ENCODE measurements around the gene KCNC1.

DNA sequence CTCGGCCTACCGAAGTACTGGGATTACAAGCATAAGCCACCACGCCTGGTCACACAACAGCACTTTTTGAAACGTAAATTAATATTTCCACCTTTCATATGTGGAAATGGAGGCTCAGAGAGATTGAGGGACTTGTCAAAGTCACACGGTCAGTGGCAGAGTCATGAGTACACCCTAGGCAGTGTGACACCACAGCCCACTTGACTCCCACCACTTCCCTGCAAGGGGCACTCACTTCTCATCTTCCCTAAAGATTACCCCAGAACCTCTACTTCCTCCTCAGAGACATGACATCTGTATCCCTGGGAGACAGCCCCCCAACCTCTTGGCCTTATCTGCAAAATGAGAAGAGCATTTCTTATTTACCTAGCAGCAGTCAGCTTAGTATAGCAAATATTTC, 31.7 kb upstream of the KCNC1 start:
- TF ChIP-seq, protein P1, sequence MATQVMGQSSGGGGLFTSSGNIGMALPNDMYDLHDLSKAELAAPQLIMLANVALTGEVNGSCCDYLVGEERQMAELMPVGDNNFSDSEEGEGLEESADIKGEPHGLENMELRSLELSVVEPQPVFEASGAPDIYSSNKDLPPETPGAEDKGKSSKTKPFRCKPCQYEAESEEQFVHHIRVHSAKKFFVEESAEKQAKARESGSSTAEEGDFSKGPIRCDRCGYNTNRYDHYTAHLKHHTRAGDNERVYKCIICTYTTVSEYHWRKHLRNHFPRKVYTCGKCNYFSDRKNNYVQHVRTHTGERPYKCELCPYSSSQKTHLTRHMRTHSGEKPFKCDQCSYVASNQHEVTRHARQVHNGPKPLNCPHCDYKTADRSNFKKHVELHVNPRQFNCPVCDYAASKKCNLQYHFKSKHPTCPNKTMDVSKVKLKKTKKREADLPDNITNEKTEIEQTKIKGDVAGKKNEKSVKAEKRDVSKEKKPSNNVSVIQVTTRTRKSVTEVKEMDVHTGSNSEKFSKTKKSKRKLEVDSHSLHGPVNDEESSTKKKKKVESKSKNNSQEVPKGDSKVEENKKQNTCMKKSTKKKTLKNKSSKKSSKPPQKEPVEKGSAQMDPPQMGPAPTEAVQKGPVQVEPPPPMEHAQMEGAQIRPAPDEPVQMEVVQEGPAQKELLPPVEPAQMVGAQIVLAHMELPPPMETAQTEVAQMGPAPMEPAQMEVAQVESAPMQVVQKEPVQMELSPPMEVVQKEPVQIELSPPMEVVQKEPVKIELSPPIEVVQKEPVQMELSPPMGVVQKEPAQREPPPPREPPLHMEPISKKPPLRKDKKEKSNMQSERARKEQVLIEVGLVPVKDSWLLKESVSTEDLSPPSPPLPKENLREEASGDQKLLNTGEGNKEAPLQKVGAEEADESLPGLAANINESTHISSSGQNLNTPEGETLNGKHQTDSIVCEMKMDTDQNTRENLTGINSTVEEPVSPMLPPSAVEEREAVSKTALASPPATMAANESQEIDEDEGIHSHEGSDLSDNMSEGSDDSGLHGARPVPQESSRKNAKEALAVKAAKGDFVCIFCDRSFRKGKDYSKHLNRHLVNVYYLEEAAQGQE (IDR thresholded peaks at IDR 0.05; ENCODE audit: low read depth, low read length) = no peak
- TF ChIP-seq RXRA (IDR thresholded peaks at IDR 0.05; ENCODE audit: borderline replicate concordance, low read depth) (no peak), MEF2A (IDR thresholded peaks at IDR 0.05; ENCODE audit: borderline replicate concordance, low read depth) (no peak), TAF1 (IDR thresholded peaks at IDR 0.05; ENCODE audit: borderline replicate concordance, low read depth, low read length) (no peak), ELF1 (IDR thresholded peaks at IDR 0.05) (no peak), FOXJ3 (CRISPR knock-in tag; IDR thresholded peaks at IDR 0.05) (no peak), POLR2AphosphoS5 (IDR thresholded peaks at IDR 0.05; ENCODE audit: low read depth, low read length) (no peak), GABPA (IDR thresholded peaks at IDR 0.05; ENCODE audit: low read depth) (no peak), SMC3 (IDR thresholded peaks at IDR 0.05; ENCODE audit: low read depth, low read length) (no peak), YY1 (IDR thresholded peaks at IDR 0.05; ENCODE audit: low read depth) (no peak), JUND (IDR thresholded peaks at IDR 0.05) (no peak)
- TF ChIP-seq, protein P2, sequence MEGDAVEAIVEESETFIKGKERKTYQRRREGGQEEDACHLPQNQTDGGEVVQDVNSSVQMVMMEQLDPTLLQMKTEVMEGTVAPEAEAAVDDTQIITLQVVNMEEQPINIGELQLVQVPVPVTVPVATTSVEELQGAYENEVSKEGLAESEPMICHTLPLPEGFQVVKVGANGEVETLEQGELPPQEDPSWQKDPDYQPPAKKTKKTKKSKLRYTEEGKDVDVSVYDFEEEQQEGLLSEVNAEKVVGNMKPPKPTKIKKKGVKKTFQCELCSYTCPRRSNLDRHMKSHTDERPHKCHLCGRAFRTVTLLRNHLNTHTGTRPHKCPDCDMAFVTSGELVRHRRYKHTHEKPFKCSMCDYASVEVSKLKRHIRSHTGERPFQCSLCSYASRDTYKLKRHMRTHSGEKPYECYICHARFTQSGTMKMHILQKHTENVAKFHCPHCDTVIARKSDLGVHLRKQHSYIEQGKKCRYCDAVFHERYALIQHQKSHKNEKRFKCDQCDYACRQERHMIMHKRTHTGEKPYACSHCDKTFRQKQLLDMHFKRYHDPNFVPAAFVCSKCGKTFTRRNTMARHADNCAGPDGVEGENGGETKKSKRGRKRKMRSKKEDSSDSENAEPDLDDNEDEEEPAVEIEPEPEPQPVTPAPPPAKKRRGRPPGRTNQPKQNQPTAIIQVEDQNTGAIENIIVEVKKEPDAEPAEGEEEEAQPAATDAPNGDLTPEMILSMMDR (IDR thresholded peaks at IDR 0.05) = no peak
- TF ChIP-seq, protein P3, sequence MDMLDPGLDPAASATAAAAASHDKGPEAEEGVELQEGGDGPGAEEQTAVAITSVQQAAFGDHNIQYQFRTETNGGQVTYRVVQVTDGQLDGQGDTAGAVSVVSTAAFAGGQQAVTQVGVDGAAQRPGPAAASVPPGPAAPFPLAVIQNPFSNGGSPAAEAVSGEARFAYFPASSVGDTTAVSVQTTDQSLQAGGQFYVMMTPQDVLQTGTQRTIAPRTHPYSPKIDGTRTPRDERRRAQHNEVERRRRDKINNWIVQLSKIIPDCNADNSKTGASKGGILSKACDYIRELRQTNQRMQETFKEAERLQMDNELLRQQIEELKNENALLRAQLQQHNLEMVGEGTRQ (IDR thresholded peaks at IDR 0.05; ENCODE audit: borderline replicate concordance, low read depth, low read length) = no peak
- TF ChIP-seq, protein P4, sequence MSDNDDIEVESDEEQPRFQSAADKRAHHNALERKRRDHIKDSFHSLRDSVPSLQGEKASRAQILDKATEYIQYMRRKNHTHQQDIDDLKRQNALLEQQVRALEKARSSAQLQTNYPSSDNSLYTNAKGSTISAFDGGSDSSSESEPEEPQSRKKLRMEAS (IDR thresholded peaks at IDR 0.05; ENCODE audit: low read depth) = no peak

Measured in SK-N-SH (cell line).